D721Med (cell line): ENCODE measurements around the gene UPF1.
A peak's percentile ranks its signal among the peaks of the same experiment; 100 is the strongest.
"Not testable (repeated sequence)": the region's sequence is repeated elsewhere in the genome, so short reads cannot be mapped to it uniquely, and the experiment has no call there.

Experiments
- DNase-seq: peaks from one replicate; pipeline ENCODE4 v3.0.0; 2011; ENCODE audit warnings: low spot score; ENCODE audit not compliant: insufficient read length
- FAIRE-seq: peaks from 2 replicates; lab custom pipeline; 2011; peaks lifted over from hg19 to GRCh38; lab: Jason Lieb, UNC
- CTCF ChIP-seq: IDR thresholded peaks from 2 replicates; pipeline ENCODE4 v1.5.1; 2012; ENCODE audit warnings: mild to moderate bottlenecking, control low read depth; ENCODE audit not compliant: insufficient read depth; ENCODE audit errors: missing control alignments

The UPF1 gene

GRCh38 chr19:18912933-18913332, 81.2 kb downstream of the UPF1 start:
- FAIRE-seq (no peak), DNase-seq (no peak)
- no peak for TF ChIP-seq CTCF

GRCh38 chr19:18913466-18913865, 81.7 kb downstream of the UPF1 start:
- no peak for DNase-seq
- no peak for FAIRE-seq

GRCh38 chr19:18915639-18916038, 83.9 kb downstream of the UPF1 start:
- TF ChIP-seq CTCF: peak; percentile 54
- FAIRE-seq (no peak), DNase-seq (no peak)

More at GRCh38 chr19:18913466-18913865, 81.7 kb downstream of the UPF1 start:
- TF ChIP-seq CTCF: no peak

GRCh38 chr19:18917593-18917992, 85.8 kb downstream of the UPF1 start:
- not testable (repeated sequence) for DNase-seq, FAIRE-seq
